AG10803 (cell line): Measurements from ENCODE around the gene CCDC88C.
"Not testable (repeated sequence)": the region's sequence is repeated elsewhere in the genome, so short reads cannot be mapped to it uniquely, and the experiment has no call there.

Experiments
- DNase-seq: peaks from one replicate; pipeline ENCODE4 v3.0.0; 2010; ENCODE audit warnings: low read depth
- H3K4me3 ChIP-seq: 2 replicates; pipeline ENCODE4 v1.5.1; 2011; ENCODE audit warnings: mild to moderate bottlenecking, low read length, control low read depth
- CTCF ChIP-seq: conservative IDR thresholded peaks from 2 replicates; pipeline ENCODE4 v1.5.1; 2011; ENCODE audit warnings: mild to moderate bottlenecking, low read length, control low read depth, inconsistent platforms

CCDC88C gene

GRCh38 chr14:91454155-91454554 is 36.5 kb upstream of the CCDC88C start:
- TF ChIP-seq CTCF: no peak
- H3K4me3 ChIP-seq: no peak overlapping the region
- DNase-seq: no peak

GRCh38 chr14:91453744-91454143 is 36.1 kb upstream of the CCDC88C start:
- no peak for TF ChIP-seq CTCF
- no peak for DNase-seq
- no peak overlapping the region for H3K4me3 ChIP-seq

- H3K4me3 ChIP-seq: no peak overlapping the region
- TF ChIP-seq CTCF: no peak
- DNase-seq: no peak
Observed at GRCh38 chr14:91444335-91445020, 26.9 kb upstream of the CCDC88C start.

GRCh38 chr14:91439345-91439744 is 21.7 kb upstream of the CCDC88C start:
- no peak for DNase-seq
- H3K4me3 ChIP-seq: no peak overlapping the region
- TF ChIP-seq CTCF: no peak

GRCh38 chr14:91438845-91439244 is 21.2 kb upstream of the CCDC88C start:
- TF ChIP-seq CTCF: no peak
- DNase-seq: no peak
- H3K4me3 ChIP-seq: no peak overlapping the region

GRCh38 chr14:91436266-91436665 is 18.6 kb upstream of the CCDC88C start:
- not testable (repeated sequence) for H3K4me3 ChIP-seq, DNase-seq

- no peak overlapping the region for H3K4me3 ChIP-seq
- no peak for TF ChIP-seq CTCF
- no peak for DNase-seq
Observed at GRCh38 chr14:91429385-91429784, 11.8 kb upstream of the CCDC88C start.

GRCh38 chr14:91428931-91429330 is 11.3 kb upstream of the CCDC88C start:
- not testable (repeated sequence) for H3K4me3 ChIP-seq, DNase-seq

- not testable (repeated sequence) for DNase-seq, H3K4me3 ChIP-seq
Observed at GRCh38 chr14:91425531-91425944, 7.9 kb upstream of the CCDC88C start.
